ENCODE data around the gene ETNK2.

The ETNK2 gene

GRCh38 chr1:204143276-204144041 is 8.4 kb downstream of the ETNK2 start:
- H3K23ac ChIP-seq (ENCODE audit: low read length) = no peak overlapping the region
- H2AFZ ChIP-seq (ENCODE audit: insufficient read depth, low read length, poor library complexity) = no peak overlapping the region
- H3K79me1 ChIP-seq (ENCODE audit: low read length) = no peaks in the 10 kb centered on the region
- H3K18ac ChIP-seq (ENCODE audit: low read length) = no peak overlapping the region
- H3K4me2 ChIP-seq (ENCODE audit: low read length) = no peak overlapping the region
- no peak overlapping the region for H4K12ac ChIP-seq (ENCODE audit: low read depth, low read length)
- H2BK5ac ChIP-seq (ENCODE audit: low read depth, low read length, poor library complexity) = no peak overlapping the region
- no peaks in the 10 kb centered on the region for H3K4me1 ChIP-seq (ENCODE audit: control insufficient read depth in 1 of 2, insufficient read depth in 2 of 2, low read length in 2 of 2)
- H4K91ac ChIP-seq (ENCODE audit: low read depth, low read length) = no peak overlapping the region
- no peaks in the 10 kb centered on the region for H3K79me2 ChIP-seq (ENCODE audit: control insufficient read depth, insufficient read depth, low read length, poor library complexity)
- no CpG with 5 or more reads among the region's 14 CpGs for WGBS (ENCODE audit: extremely low coverage, insufficient coverage, insufficient read length)
- no peak overlapping the region for H2BK12ac ChIP-seq (ENCODE audit: low read length)
- H2BK120ac ChIP-seq (ENCODE audit: insufficient read depth, low read length, poor library complexity) = no peak overlapping the region
- no peaks in the 10 kb centered on the region for H3K27me3 ChIP-seq (ENCODE audit: insufficient read depth, low read length)
- no peaks in the 10 kb centered on the region for H3K9me3 ChIP-seq (ENCODE audit: insufficient read depth, low read depth, low read length)
- no peak overlapping the region for H3K4ac ChIP-seq (ENCODE audit: low read depth, low read length)
- no peaks in the 10 kb centered on the region for H3K36me3 ChIP-seq (ENCODE audit: control insufficient read depth in 1 of 2, insufficient read depth in 2 of 2, low read length in 2 of 2)
- no peak for DNase-seq
- H4K8ac ChIP-seq (ENCODE audit: low read depth, low read length) = no peak overlapping the region
- H3K4me3 ChIP-seq (ENCODE audit: low read depth, low read length) = no peak overlapping the region
- H2AK5ac ChIP-seq (ENCODE audit: low read length) = no peak overlapping the region
- H3K27ac ChIP-seq (ENCODE audit: low read depth, low read length) = no peak overlapping the region
- no peak overlapping the region for H3K14ac ChIP-seq (ENCODE audit: low read length)
- no peak overlapping the region for H3K9ac ChIP-seq (ENCODE audit: low read length)

- H4K8ac ChIP-seq (ENCODE audit: low read depth, low read length) = no peak overlapping the region
- H4K91ac ChIP-seq (ENCODE audit: low read depth, low read length) = no peak overlapping the region
- H3K4me2 ChIP-seq (ENCODE audit: low read length) = no peak overlapping the region
- H4K12ac ChIP-seq (ENCODE audit: low read depth, low read length) = no peak overlapping the region
- H3K9ac ChIP-seq (ENCODE audit: low read length) = no peak overlapping the region
- no peak overlapping the region for H3K23ac ChIP-seq (ENCODE audit: low read length)
- no peaks in the 10 kb centered on the region for H3K9me3 ChIP-seq (ENCODE audit: insufficient read depth, low read depth, low read length)
- no peaks in the 10 kb centered on the region for H3K27me3 ChIP-seq (ENCODE audit: insufficient read depth, low read length)
- no peak overlapping the region for H2BK5ac ChIP-seq (ENCODE audit: low read depth, low read length, poor library complexity)
- no peak for DNase-seq
- H2AK5ac ChIP-seq (ENCODE audit: low read length) = no peak overlapping the region
- H3K79me1 ChIP-seq (ENCODE audit: low read length) = no peaks in the 10 kb centered on the region
- H3K27ac ChIP-seq (ENCODE audit: low read depth, low read length) = no peak overlapping the region
- no peaks in the 10 kb centered on the region for H3K36me3 ChIP-seq (ENCODE audit: control insufficient read depth in 1 of 2, insufficient read depth in 2 of 2, low read length in 2 of 2)
- H3K4me1 ChIP-seq (ENCODE audit: control insufficient read depth in 1 of 2, insufficient read depth in 2 of 2, low read length in 2 of 2) = no peaks in the 10 kb centered on the region
- H3K4ac ChIP-seq (ENCODE audit: low read depth, low read length) = no peak overlapping the region
- no peak overlapping the region for H3K18ac ChIP-seq (ENCODE audit: low read length)
- no peaks in the 10 kb centered on the region for H3K79me2 ChIP-seq (ENCODE audit: control insufficient read depth, insufficient read depth, low read length, poor library complexity)
- H3K14ac ChIP-seq (ENCODE audit: low read length) = no peak overlapping the region
- WGBS (ENCODE audit: extremely low coverage, insufficient coverage, insufficient read length) = no CpG with 5 or more reads among the region's 5 CpGs
- H3K4me3 ChIP-seq (ENCODE audit: low read depth, low read length) = no peak overlapping the region
- H2BK120ac ChIP-seq (ENCODE audit: insufficient read depth, low read length, poor library complexity) = no peak overlapping the region
- H2BK12ac ChIP-seq (ENCODE audit: low read length) = no peak overlapping the region
- no peak overlapping the region for H2AFZ ChIP-seq (ENCODE audit: insufficient read depth, low read length, poor library complexity)
Observed at GRCh38 chr1:204142032-204142974, 9.5 kb downstream of the ETNK2 start.

- Histone ChIP-seq H3K4me3 (ENCODE audit: low read depth, low read length) (no peak overlapping the region), H2AFZ (ENCODE audit: insufficient read depth, low read length, poor library complexity) (no peak overlapping the region), H3K79me2 (ENCODE audit: control insufficient read depth, insufficient read depth, low read length, poor library complexity) (no peaks in the 10 kb centered on the region), H2BK5ac (ENCODE audit: low read depth, low read length, poor library complexity) (no peak overlapping the region), H3K4ac (ENCODE audit: low read depth, low read length) (no peak overlapping the region), H3K27ac (ENCODE audit: low read depth, low read length) (no peak overlapping the region), H4K91ac (ENCODE audit: low read depth, low read length) (no peak overlapping the region), H4K8ac (ENCODE audit: low read depth, low read length) (no peak overlapping the region), H3K18ac (ENCODE audit: low read length) (no peak overlapping the region), H3K4me1 (ENCODE audit: control insufficient read depth in 1 of 2, insufficient read depth in 2 of 2, low read length in 2 of 2) (no peaks in the 10 kb centered on the region), H3K9ac (ENCODE audit: low read length) (no peak overlapping the region), H4K12ac (ENCODE audit: low read depth, low read length) (no peak overlapping the region), H2BK12ac (ENCODE audit: low read length) (no peak overlapping the region), H3K23ac (ENCODE audit: low read length) (no peak overlapping the region), H3K4me2 (ENCODE audit: low read length) (no peak overlapping the region), H3K27me3 (ENCODE audit: insufficient read depth, low read length) (no peaks in the 10 kb centered on the region), H3K36me3 (ENCODE audit: control insufficient read depth in 1 of 2, insufficient read depth in 2 of 2, low read length in 2 of 2) (no peaks in the 10 kb centered on the region), H2AK5ac (ENCODE audit: low read length) (no peak overlapping the region), H3K14ac (ENCODE audit: low read length) (no peak overlapping the region), H3K9me3 (ENCODE audit: insufficient read depth, low read depth, low read length) (peaks cover 2% of the 10 kb centered on the region), H3K79me1 (ENCODE audit: low read length) (no peaks in the 10 kb centered on the region), H2BK120ac (ENCODE audit: insufficient read depth, low read length, poor library complexity) (no peak overlapping the region)
- no CpG with 5 or more reads among the region's 3 CpGs for WGBS (ENCODE audit: extremely low coverage, insufficient coverage, insufficient read length)
- DNase-seq = peak in 1 of 2 donors; percentile 63
Observed at GRCh38 chr1:204141131-204141530, 10.7 kb downstream of the ETNK2 start.

- H2AK5ac ChIP-seq (ENCODE audit: low read length) = no peak overlapping the region
- H3K79me1 ChIP-seq (ENCODE audit: low read length) = no peaks in the 10 kb centered on the region
- no peaks in the 10 kb centered on the region for H3K4me1 ChIP-seq (ENCODE audit: control insufficient read depth in 1 of 2, insufficient read depth in 2 of 2, low read length in 2 of 2)
- H3K4me3 ChIP-seq (ENCODE audit: low read depth, low read length) = no peak overlapping the region
- H3K79me2 ChIP-seq (ENCODE audit: control insufficient read depth, insufficient read depth, low read length, poor library complexity) = no peaks in the 10 kb centered on the region
- no peak for DNase-seq
- H3K27ac ChIP-seq (ENCODE audit: low read depth, low read length) = no peak overlapping the region
- H3K9me3 ChIP-seq (ENCODE audit: insufficient read depth, low read depth, low read length) = peaks cover 2% of the 10 kb centered on the region
- H3K23ac ChIP-seq (ENCODE audit: low read length) = no peak overlapping the region
- H3K4me2 ChIP-seq (ENCODE audit: low read length) = no peak overlapping the region
- no CpG with 5 or more reads among the region's 6 CpGs for WGBS (ENCODE audit: extremely low coverage, insufficient coverage, insufficient read length)
- H2BK120ac ChIP-seq (ENCODE audit: insufficient read depth, low read length, poor library complexity) = no peak overlapping the region
- H3K36me3 ChIP-seq (ENCODE audit: control insufficient read depth in 1 of 2, insufficient read depth in 2 of 2, low read length in 2 of 2) = peaks cover 0 to 2% of the 10 kb centered on the region in 2 experiments
- no peak overlapping the region for H3K14ac ChIP-seq (ENCODE audit: low read length)
- no peaks in the 10 kb centered on the region for H3K27me3 ChIP-seq (ENCODE audit: insufficient read depth, low read length)
- no peak overlapping the region for H2BK12ac ChIP-seq (ENCODE audit: low read length)
- H4K91ac ChIP-seq (ENCODE audit: low read depth, low read length) = no peak overlapping the region
- H2BK5ac ChIP-seq (ENCODE audit: low read depth, low read length, poor library complexity) = no peak overlapping the region
- no peak overlapping the region for H3K18ac ChIP-seq (ENCODE audit: low read length)
- H4K12ac ChIP-seq (ENCODE audit: low read depth, low read length) = no peak overlapping the region
- H4K8ac ChIP-seq (ENCODE audit: low read depth, low read length) = no peak overlapping the region
- no peak overlapping the region for H3K4ac ChIP-seq (ENCODE audit: low read depth, low read length)
- H2AFZ ChIP-seq (ENCODE audit: insufficient read depth, low read length, poor library complexity) = no peak overlapping the region
- H3K9ac ChIP-seq (ENCODE audit: low read length) = no peak overlapping the region
Observed at GRCh38 chr1:204139952-204140351, 11.9 kb downstream of the ETNK2 start.

Measured in trophoblast cell (in vitro differentiated cells and primary cell).